HG02588 (cell line): ENCODE results near the gene LRRC8E.
"Not testable (repeated sequence)": the region's sequence is repeated elsewhere in the genome, so short reads cannot be mapped to it uniquely, and the experiment has no call there.

Source experiments
- ATAC-seq: cut with Tn5 transposase; IDR thresholded peaks from one replicate; pipeline ENCODE4 v1.9.1; 2021; ENCODE audit warnings: mild to moderate bottlenecking, moderate library complexity; ENCODE audit not compliant: unreplicated experiment

LRRC8E gene

GRCh38 chr19:7928741-7929701, 40.7 kb downstream of the LRRC8E start:
- ATAC-seq: no peak

- not testable (repeated sequence) for ATAC-seq
Measured at GRCh38 chr19:7930030-7930429, 41.7 kb downstream of the LRRC8E start.

- no peak for ATAC-seq
Measured at GRCh38 chr19:7930765-7931164, 42.5 kb downstream of the LRRC8E start.

GRCh38 chr19:7931221-7932061, 43.1 kb downstream of the LRRC8E start:
- ATAC-seq: no peak

- ATAC-seq: no peak
Measured at GRCh38 chr19:7932276-7932929, 44.1 kb downstream of the LRRC8E start.

GRCh38 chr19:7932930-7933300, 44.6 kb downstream of the LRRC8E start:
- ATAC-seq: no peak

- no peak for ATAC-seq
Measured at GRCh38 chr19:7933411-7933810, 45.1 kb downstream of the LRRC8E start.

GRCh38 chr19:7933828-7934725, 45.8 kb downstream of the LRRC8E start:
- no peak for ATAC-seq

GRCh38 chr19:7934766-7935165, 46.5 kb downstream of the LRRC8E start:
- ATAC-seq: no peak

- no peak for ATAC-seq
Measured at GRCh38 chr19:7940841-7941240, 52.5 kb downstream of the LRRC8E start.

GRCh38 chr19:7941895-7942596, 53.7 kb downstream of the LRRC8E start:
- ATAC-seq: no peak

GRCh38 chr19:7942981-7943443, 54.7 kb downstream of the LRRC8E start:
- ATAC-seq: no peak

GRCh38 chr19:7943444-7944176, 55.3 kb downstream of the LRRC8E start, which contains the start of gene TIMM44:
TIMM44 (minus strand) TSS chr19:7943666; CDS start chr19:7943651, 15 bp downstream.
- ATAC-seq: peak; percentile 91

GRCh38 chr19:7944177-7944761, 56.0 kb downstream of the LRRC8E start:
- peak; percentile 17 for ATAC-seq

- no peak for ATAC-seq
Measured at GRCh38 chr19:7947939-7948338, 59.6 kb downstream of the LRRC8E start.
